Thyroid gland (tissue), 4 donors: ENCODE measurements around the gene IL27RA.

ENCODE experiments used
- POLR2A ChIP-seq, 2 donors: fragments of 450-650 bp; IDR thresholded peaks; one replicate each; pipeline ENCODE4 v1.6.1; 2017; ENCODE audit warnings: antibody characterized with exemption in 2 of 2, mild to moderate bottlenecking in 2 of 2, moderate library complexity in 1 of 2
- TF ChIP-seq, protein P1 (sequence below), 6 experiments: fragments of 200-600 bp in 3 of 6; fragments of 450-650 bp in 3 of 6; sonication (generic) in 3 of 6; IDR thresholded peaks; one replicate each; pipeline ENCODE4 v1.5.1; 2016 to 2019; ENCODE audit warnings: antibody characterized with exemption in 6 of 6, mild to moderate bottlenecking in 2 of 6, inconsistent platforms in 1 of 6, moderate library complexity in 1 of 6

- TF ChIP-seq, protein P1, sequence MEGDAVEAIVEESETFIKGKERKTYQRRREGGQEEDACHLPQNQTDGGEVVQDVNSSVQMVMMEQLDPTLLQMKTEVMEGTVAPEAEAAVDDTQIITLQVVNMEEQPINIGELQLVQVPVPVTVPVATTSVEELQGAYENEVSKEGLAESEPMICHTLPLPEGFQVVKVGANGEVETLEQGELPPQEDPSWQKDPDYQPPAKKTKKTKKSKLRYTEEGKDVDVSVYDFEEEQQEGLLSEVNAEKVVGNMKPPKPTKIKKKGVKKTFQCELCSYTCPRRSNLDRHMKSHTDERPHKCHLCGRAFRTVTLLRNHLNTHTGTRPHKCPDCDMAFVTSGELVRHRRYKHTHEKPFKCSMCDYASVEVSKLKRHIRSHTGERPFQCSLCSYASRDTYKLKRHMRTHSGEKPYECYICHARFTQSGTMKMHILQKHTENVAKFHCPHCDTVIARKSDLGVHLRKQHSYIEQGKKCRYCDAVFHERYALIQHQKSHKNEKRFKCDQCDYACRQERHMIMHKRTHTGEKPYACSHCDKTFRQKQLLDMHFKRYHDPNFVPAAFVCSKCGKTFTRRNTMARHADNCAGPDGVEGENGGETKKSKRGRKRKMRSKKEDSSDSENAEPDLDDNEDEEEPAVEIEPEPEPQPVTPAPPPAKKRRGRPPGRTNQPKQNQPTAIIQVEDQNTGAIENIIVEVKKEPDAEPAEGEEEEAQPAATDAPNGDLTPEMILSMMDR (IDR thresholded peaks at IDR 0.05): no peak
- no peak for TF ChIP-seq POLR2A (IDR thresholded peaks at IDR 0.05)
Measured at GRCh38 chr19:14082675-14082960, 51.1 kb downstream of the IL27RA start.
